B cell (primary cell): ENCODE results near the gene P2RX3.

Source experiments
- EZH2 ChIP-seq: IDR thresholded peaks from 2 replicates; pipeline ENCODE4 v1.6.1; 2012; ENCODE audit warnings: borderline replicate concordance, low read depth, mild to moderate bottlenecking, moderate library complexity, low read length; ENCODE audit not compliant: insufficient read depth, poor library complexity, severe bottlenecking
- TF ChIP-seq, protein P1 (sequence below): fragments of 200-600 bp; IDR thresholded peaks from one replicate; pipeline ENCODE4 v1.8.0; 2022; ENCODE audit warnings: antibody characterized with exemption, mild to moderate bottlenecking

DNA sequence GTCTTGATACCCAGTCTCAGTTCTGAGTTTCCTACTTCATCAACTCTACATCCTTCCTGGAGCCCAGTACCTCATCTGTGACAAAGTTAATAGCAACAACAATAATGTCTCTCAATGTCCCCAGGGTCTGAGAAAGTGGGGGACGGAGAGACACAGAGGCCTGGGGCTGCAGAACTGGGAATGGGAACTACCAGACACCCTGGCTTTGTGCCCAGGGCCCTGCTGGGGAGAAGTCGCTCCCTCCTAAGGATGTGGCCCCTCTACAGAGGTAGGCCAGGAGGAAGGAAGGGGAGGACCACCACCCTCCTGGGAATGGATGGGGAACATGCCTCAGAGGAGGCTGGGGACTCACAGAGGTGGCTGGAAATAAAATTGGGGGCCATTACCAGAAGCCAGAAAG lies 37.3 kb downstream of the P2RX3 start:
- TF ChIP-seq, protein P1, sequence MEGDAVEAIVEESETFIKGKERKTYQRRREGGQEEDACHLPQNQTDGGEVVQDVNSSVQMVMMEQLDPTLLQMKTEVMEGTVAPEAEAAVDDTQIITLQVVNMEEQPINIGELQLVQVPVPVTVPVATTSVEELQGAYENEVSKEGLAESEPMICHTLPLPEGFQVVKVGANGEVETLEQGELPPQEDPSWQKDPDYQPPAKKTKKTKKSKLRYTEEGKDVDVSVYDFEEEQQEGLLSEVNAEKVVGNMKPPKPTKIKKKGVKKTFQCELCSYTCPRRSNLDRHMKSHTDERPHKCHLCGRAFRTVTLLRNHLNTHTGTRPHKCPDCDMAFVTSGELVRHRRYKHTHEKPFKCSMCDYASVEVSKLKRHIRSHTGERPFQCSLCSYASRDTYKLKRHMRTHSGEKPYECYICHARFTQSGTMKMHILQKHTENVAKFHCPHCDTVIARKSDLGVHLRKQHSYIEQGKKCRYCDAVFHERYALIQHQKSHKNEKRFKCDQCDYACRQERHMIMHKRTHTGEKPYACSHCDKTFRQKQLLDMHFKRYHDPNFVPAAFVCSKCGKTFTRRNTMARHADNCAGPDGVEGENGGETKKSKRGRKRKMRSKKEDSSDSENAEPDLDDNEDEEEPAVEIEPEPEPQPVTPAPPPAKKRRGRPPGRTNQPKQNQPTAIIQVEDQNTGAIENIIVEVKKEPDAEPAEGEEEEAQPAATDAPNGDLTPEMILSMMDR: no peak
- TF ChIP-seq EZH2: no peak
